A549 (cell line): ENCODE results near the gene HABP2. TPM values are rescaled to one million over a fixed set of nuclear protein-coding genes. Genes with fewer than 3 reads are reported as not detected.
A peak's percentile ranks its signal among the peaks of the same experiment; 100 is the strongest.

ENCODE experiments used
- ATAC-seq, 2 experiments: fragments of 200-7000 bp in 1 of 2; fragments of >200 bp in 1 of 2; cut with Nextera tagmentation in 1 of 2; cut with Tn5 transposase in 1 of 2; 3 replicates each; pipeline versions ENCODE4 v1.8.0 to v1.9.1; 2018 to 2020; ENCODE audit warnings: mild to moderate bottlenecking in 1 of 2, moderate library complexity in 1 of 2
- CTCF ChIA-PET: fragments of 300-600 bp; sonication (Branson Sonifier 250); formaldehyde crosslinking; extraction: SDS; loops from one replicate; lab custom pipeline; 2021; ENCODE audit warnings: antibody characterized with exemption, inconsistent platforms; lab: Yijun Ruan, JAX
- POLR2A ChIA-PET: fragments of 350-600 bp; formaldehyde crosslinking; extraction: SDS; loops from one replicate; lab custom pipeline; 2021; ENCODE audit warnings: antibody characterized with exemption, inconsistent platforms; lab: Yijun Ruan, JAX
- DNase-seq, 2 experiments: peaks; one replicate each; pipeline versions ENCODE4 v3.0.0 to v3.0.0-alpha.2; 2011 to 2016; ENCODE audit warnings: low read depth in 1 of 2, low spot score in 1 of 2
- FAIRE-seq: peaks from 2 replicates; lab custom pipeline; 2011; peaks lifted over from hg19 to GRCh38; lab: Jason Lieb, UNC
- H3K27ac ChIP-seq, 2 experiments: fragments of >200 bp; sonication (Bioruptor Twin); formaldehyde crosslinking; 3 replicates each; pipeline ENCODE4 v1.5.1; 2016 to 2017
- H3K4me1 ChIP-seq: fragments of >200 bp; sonication (Bioruptor Twin); formaldehyde crosslinking; 3 replicates; pipeline ENCODE4 v1.6.1; 2016
- H3K4me2 ChIP-seq: fragments of >200 bp; sonication (Bioruptor Twin); formaldehyde crosslinking; 3 replicates; pipeline ENCODE4 v1.6.1; 2016
- H3K4me3 ChIP-seq: fragments of >200 bp; sonication (Bioruptor Twin); formaldehyde crosslinking; 3 replicates; pipeline ENCODE4 v1.5.1; 2016
- H3K9me3 ChIP-seq: fragments of >200 bp; sonication (Bioruptor Twin); formaldehyde crosslinking; 3 replicates; pipeline ENCODE4 v1.6.1; 2016
- CBX2 ChIP-seq: fragments of 200-600 bp; sonication (generic); IDR thresholded peaks from 2 replicates; pipeline ENCODE4 v1.6.1; 2016; ENCODE audit warnings: low read depth, mild to moderate bottlenecking, borderline replicate concordance
- CEBPB ChIP-seq, 2 experiments: fragments of >200 bp in 1 of 2; sonication (Bioruptor Twin) in 1 of 2; formaldehyde crosslinking in 1 of 2; IDR thresholded peaks; 2 replicates each; pipeline ENCODE4 v1.6.1; 2012 to 2016
- CTCF ChIP-seq: fragments of >200 bp; sonication (Bioruptor Twin); formaldehyde crosslinking; IDR thresholded peaks from 3 replicates; pipeline ENCODE4 v1.5.1; 2016
- ELK1 ChIP-seq: fragments of 150-350 bp; IDR thresholded peaks from 2 replicates; pipeline ENCODE4 v1.6.1; 2014; ENCODE audit warnings: low read depth, mild to moderate bottlenecking, low read length
- FOSB ChIP-seq: fragments of 250-450 bp; sonication (Bioruptor Pico); IDR thresholded peaks from 2 replicates; pipeline ENCODE4 v1.5.0; 2020; ENCODE audit warnings: mild to moderate bottlenecking, moderate library complexity
- FOXS1 ChIP-seq: fragments of 250-450 bp; sonication (Bioruptor Pico); IDR thresholded peaks from 2 replicates; pipeline ENCODE4 v1.5.0; 2020; ENCODE audit warnings: mild to moderate bottlenecking, moderate library complexity
- GATA3 ChIP-seq: IDR thresholded peaks from 2 replicates; pipeline ENCODE4 v1.6.1; 2012; ENCODE audit warnings: borderline replicate concordance
- REST ChIP-seq: fragments of 200-600 bp; sonication (generic); IDR thresholded peaks from 2 replicates; pipeline ENCODE4 v1.6.1; 2016; ENCODE audit warnings: antibody characterized with exemption, mild to moderate bottlenecking, moderate library complexity
- ZC3H11A ChIP-seq: fragments of 450-650 bp; IDR thresholded peaks from 2 replicates; pipeline ENCODE4 v1.6.1; 2014; ENCODE audit warnings: antibody characterized with exemption, mild to moderate bottlenecking
- ZFP36 ChIP-seq: fragments of 450-650 bp; IDR thresholded peaks from 2 replicates; pipeline ENCODE4 v1.6.1; 2014; ENCODE audit warnings: borderline replicate concordance; ENCODE audit not compliant: partially characterized antibody
- WGBS: methylation state at CpG from one replicate; pipeline ENCODE4 v1.1.6; 2017; ENCODE audit errors: missing lambda C conversion rate; 5-methylcytosine and 5-hydroxymethylcytosine counted together
- polyA plus RNA-seq, 4 experiments: library from polyadenylated mRNA; depleted of rRNA in 3 of 4; stranded (reverse); fragments of >200 nt; fragmentation: RNase III in 1 of 4; extraction: RNeasy Plus Mini Kit Qiagen cat#74134 plus additional on column Dnase treatment in 1 of 4; gene quantifications; 2 replicates in 3 of 4; 3 replicates in 1 of 4; pipeline ENCODE4 v1.2.3, GENCODE V29; 2011 to 2017
- TF ChIP-seq, protein P1 (sequence below): fragments of 450-650 bp; IDR thresholded peaks from 2 replicates; pipeline ENCODE4 v1.6.1; 2014; ENCODE audit warnings: antibody characterized with exemption
- TF ChIP-seq, protein P2 (sequence below): fragments of >200 bp; sonication (Bioruptor Twin); formaldehyde crosslinking; IDR thresholded peaks from 2 replicates; pipeline ENCODE4 v1.6.1; 2016

HABP2 gene
- polyA plus RNA-seq, 2 of the 4 experiments (the other 2 are of a cell fraction): 0.17 to 0.97 TPM

- H3K27ac ChIP-seq: no peak overlapping the region
- TF ChIP-seq ZC3H11A (no peak), ZFP36 (peak; percentile 11), CBX2 (no peak)
- TF ChIP-seq, protein P1, sequence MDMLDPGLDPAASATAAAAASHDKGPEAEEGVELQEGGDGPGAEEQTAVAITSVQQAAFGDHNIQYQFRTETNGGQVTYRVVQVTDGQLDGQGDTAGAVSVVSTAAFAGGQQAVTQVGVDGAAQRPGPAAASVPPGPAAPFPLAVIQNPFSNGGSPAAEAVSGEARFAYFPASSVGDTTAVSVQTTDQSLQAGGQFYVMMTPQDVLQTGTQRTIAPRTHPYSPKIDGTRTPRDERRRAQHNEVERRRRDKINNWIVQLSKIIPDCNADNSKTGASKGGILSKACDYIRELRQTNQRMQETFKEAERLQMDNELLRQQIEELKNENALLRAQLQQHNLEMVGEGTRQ: no peak
- TF ChIP-seq, all 56 proteins: peak for 1
- Histone ChIP-seq H3K9me3 (no peaks in the 10 kb centered on the region), H3K4me1 (peaks cover under 1% of the 10 kb centered on the region; the same call in 1 of the 3 replicates), H3K4me3 (no peak overlapping the region), H3K4me2 (no peak overlapping the region)
- POLR2A ChIA-PET: no interaction called here
- FAIRE-seq (no peak), ATAC-seq (no peak), DNase-seq (no peak)
- CTCF ChIA-PET: interaction anchor here (0.6 kb wide), 1 partner anchor 20 kb away, joined by 3 read pairs; no protein-coding TSS in a partner anchor
- 45% methylated on average over 5 of the region's 5 CpGs for WGBS
Measured at GRCh38 chr10:113543107-113543955, 9.5 kb upstream of the HABP2 start.

DNA sequence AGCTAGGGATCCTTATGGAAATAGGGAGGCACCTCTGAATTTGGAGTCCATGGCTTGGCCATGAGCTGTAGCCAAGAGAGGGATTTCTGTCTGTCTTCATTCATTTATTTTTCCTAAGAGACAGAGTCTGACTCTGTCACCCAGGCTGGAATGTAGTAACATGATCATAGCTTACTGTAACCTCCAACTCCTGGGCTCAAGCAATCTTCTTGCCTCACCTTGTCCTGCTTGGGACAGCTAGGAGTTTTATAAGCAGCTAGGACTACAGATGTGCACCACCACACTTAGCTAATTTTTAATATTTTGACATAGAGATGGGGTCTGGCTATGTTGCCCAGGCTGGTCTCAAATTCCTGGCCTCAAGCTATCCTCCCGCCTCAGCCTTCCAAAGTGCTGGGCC, 8.5 kb upstream of the HABP2 start:
- DNase-seq: no peak
- H3K4me3 ChIP-seq: no peak overlapping the region
- POLR2A ChIA-PET: no interaction called here
- CTCF ChIA-PET: interaction anchor here (0.9 to 1.3 kb wide), 3 partner anchors 11 to 23 kb away, joined by 3 to 4 read pairs (median 4); no protein-coding TSS in a partner anchor
- FAIRE-seq: no peak
- H3K9me3 ChIP-seq: no peaks in the 10 kb centered on the region
- no peak for TF ChIP-seq CTCF
- TF ChIP-seq REST: no peak
- TF ChIP-seq FOXS1: no peak
- TF ChIP-seq GATA3: no peak
- no peak for TF ChIP-seq FOSB (CRISPR knock-in tag)
- TF ChIP-seq ELK1: no peak
- TF ChIP-seq, protein P2, sequence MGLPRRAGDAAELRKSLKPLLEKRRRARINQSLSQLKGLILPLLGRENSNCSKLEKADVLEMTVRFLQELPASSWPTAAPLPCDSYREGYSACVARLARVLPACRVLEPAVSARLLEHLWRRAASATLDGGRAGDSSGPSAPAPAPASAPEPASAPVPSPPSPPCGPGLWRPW: no peak
- TF ChIP-seq CEBPB (IDR thresholded peaks at IDR 0.05): no peak
- TF ChIP-seq, all 56 proteins: peak for 0
- Histone ChIP-seq H3K4me2 (no peak overlapping the region), H3K27ac (no peak overlapping the region), H3K4me1 (no peaks in the 10 kb centered on the region)
- no peak for ATAC-seq
- WGBS: 95% methylated on average over 1 of the region's 1 CpG
